GM10266 (cell line): ENCODE data around the gene MACROH2A1.

Experiments
- DNase-seq: peaks from one replicate; pipeline ENCODE4 v3.0.0; 2012; ENCODE audit errors: extremely low spot score
- TF ChIP-seq, protein P1 (sequence below): IDR thresholded peaks from 2 replicates; pipeline ENCODE4 v1.5.1; 2012; ENCODE audit warnings: mild to moderate bottlenecking, low read depth; ENCODE audit not compliant: control insufficient read depth, insufficient read depth; ENCODE audit errors: missing control alignments

The MACROH2A1 gene

GRCh38 chr5:135331612-135332011 is 67.4 kb downstream of the MACROH2A1 start:
- TF ChIP-seq, protein P1, sequence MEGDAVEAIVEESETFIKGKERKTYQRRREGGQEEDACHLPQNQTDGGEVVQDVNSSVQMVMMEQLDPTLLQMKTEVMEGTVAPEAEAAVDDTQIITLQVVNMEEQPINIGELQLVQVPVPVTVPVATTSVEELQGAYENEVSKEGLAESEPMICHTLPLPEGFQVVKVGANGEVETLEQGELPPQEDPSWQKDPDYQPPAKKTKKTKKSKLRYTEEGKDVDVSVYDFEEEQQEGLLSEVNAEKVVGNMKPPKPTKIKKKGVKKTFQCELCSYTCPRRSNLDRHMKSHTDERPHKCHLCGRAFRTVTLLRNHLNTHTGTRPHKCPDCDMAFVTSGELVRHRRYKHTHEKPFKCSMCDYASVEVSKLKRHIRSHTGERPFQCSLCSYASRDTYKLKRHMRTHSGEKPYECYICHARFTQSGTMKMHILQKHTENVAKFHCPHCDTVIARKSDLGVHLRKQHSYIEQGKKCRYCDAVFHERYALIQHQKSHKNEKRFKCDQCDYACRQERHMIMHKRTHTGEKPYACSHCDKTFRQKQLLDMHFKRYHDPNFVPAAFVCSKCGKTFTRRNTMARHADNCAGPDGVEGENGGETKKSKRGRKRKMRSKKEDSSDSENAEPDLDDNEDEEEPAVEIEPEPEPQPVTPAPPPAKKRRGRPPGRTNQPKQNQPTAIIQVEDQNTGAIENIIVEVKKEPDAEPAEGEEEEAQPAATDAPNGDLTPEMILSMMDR, result no peak
- DNase-seq, result no peak

DNA sequence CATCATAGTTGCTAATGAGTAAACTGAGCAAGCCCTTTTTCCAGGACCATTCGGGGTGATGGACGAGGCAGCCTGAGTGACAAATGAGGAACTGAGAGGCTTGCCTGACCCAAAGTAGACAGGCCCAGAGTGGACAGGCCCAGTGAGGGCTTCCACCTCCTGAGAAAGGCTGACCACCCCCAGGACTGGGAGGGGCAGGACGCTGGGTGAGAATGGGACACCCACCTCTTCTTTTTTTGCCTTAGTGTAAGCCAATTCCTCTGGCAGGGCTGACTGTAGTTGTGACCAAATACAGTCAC is 68.3 kb downstream of the MACROH2A1 start:
- DNase-seq, result no peak
- TF ChIP-seq, protein P1, result no peak

GRCh38 chr5:135329913-135330797 is 68.9 kb downstream of the MACROH2A1 start:
- TF ChIP-seq, protein P1, result no peak
- no peak for DNase-seq

- DNase-seq, result no peak
- TF ChIP-seq, protein P1, result no peak
Observed at GRCh38 chr5:135329066-135329912, 69.7 kb downstream of the MACROH2A1 start.

- TF ChIP-seq, protein P1, result no peak
- DNase-seq, result no peak
Observed at GRCh38 chr5:135328128-135328687, 70.8 kb downstream of the MACROH2A1 start.

GRCh38 chr5:135327429-135328127 is 71.5 kb downstream of the MACROH2A1 start:
- TF ChIP-seq, protein P1, result no peak
- no peak for DNase-seq
